GM12891 (cell line): ENCODE results near the gene DCLK1.

ENCODE experiments used
- POLR2A ChIP-seq: IDR thresholded peaks from 2 replicates; pipeline ENCODE4 v1.6.1; 2011; ENCODE audit warnings: low read depth, low read length, control low read depth
- POLR2AphosphoS5 ChIP-seq: IDR thresholded peaks from 2 replicates; pipeline ENCODE4 v1.6.1; 2011; ENCODE audit warnings: low read depth, low read length, control low read depth
- POU2F2 ChIP-seq: IDR thresholded peaks from 2 replicates; pipeline ENCODE4 v1.6.1; 2011; ENCODE audit warnings: low read depth, mild to moderate bottlenecking, control low read depth, low read length, moderate library complexity
- TAF1 ChIP-seq: IDR thresholded peaks from 2 replicates; pipeline ENCODE4 v1.6.1; 2011; ENCODE audit warnings: low read depth, low read length, control low read depth

DNA sequence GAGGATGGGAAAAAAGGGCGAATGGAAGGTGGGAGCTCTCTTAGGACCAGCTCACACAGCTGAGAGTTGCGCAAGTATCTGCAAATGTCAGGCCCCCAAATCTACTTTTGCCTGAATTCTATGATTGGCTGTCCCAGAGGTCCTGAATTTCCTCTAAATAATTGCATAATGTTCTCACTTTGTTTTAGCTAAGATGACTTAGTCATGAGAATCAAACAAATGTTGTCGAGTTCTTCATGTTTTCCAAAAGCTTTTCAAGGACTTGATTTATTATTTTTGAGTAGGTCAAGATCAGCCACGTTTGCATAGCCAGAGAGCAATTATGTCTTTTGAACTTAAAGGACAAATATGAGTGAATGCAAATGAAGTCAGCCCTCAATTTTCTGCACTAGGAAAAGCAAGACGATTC lies 408.1 kb downstream of the DCLK1 start:
- TF ChIP-seq POLR2A (no peak), POLR2AphosphoS5 (no peak), TAF1 (no peak), POU2F2 (no peak)
